GM18507 (cell line): ENCODE results near the gene FAM204A.

Source experiments
- DNase-seq: peaks from one replicate; pipeline ENCODE4 v3.0.0; 2011; ENCODE audit warnings: low read depth; ENCODE audit not compliant: insufficient read length; ENCODE audit errors: extremely low spot score
- FAIRE-seq: peaks from 2 replicates; lab custom pipeline; 2011; peaks lifted over from hg19 to GRCh38; lab: Jason Lieb, UNC

FAM204A gene

GRCh38 chr10:118341791-118342637, at the start of gene FAM204A:
Gene FAM204A (minus strand): TSS chr10:118342324. CDS start chr10:118336415, 5,909 bp downstream.
- DNase-seq (peak; percentile 93), FAIRE-seq (peak; percentile 97)

- no peak for DNase-seq
- no peak for FAIRE-seq
Observed at GRCh38 chr10:118383699-118384098, 41.6 kb upstream of the FAM204A start.

GRCh38 chr10:118383063-118383689, 41.1 kb upstream of the FAM204A start:
- no peak for DNase-seq
- FAIRE-seq, result no peak

GRCh38 chr10:118374404-118374803, 32.3 kb upstream of the FAM204A start:
- DNase-seq (no peak), FAIRE-seq (no peak)

- no peak for FAIRE-seq
- no peak for DNase-seq
Observed at GRCh38 chr10:118373786-118374185, 31.7 kb upstream of the FAM204A start.

GRCh38 chr10:118370499-118370898, 28.4 kb upstream of the FAM204A start:
- DNase-seq, result no peak
- FAIRE-seq, result no peak

- FAIRE-seq, result no peak
- no peak for DNase-seq
Observed at GRCh38 chr10:118369641-118370205, 27.6 kb upstream of the FAM204A start.

GRCh38 chr10:118365702-118366101, 23.6 kb upstream of the FAM204A start:
- DNase-seq (no peak), FAIRE-seq (no peak)

- FAIRE-seq (no peak), DNase-seq (no peak)
Observed at GRCh38 chr10:118362103-118362502, 20.0 kb upstream of the FAM204A start.

- DNase-seq (no peak), FAIRE-seq (no peak)
Observed at GRCh38 chr10:118358327-118358726, 16.2 kb upstream of the FAM204A start.

GRCh38 chr10:118357841-118358240, 15.7 kb upstream of the FAM204A start:
- DNase-seq (no peak), FAIRE-seq (no peak)

- DNase-seq (no peak), FAIRE-seq (no peak)
Observed at GRCh38 chr10:118356628-118357027, 14.5 kb upstream of the FAM204A start.

GRCh38 chr10:118355234-118355633, 13.1 kb upstream of the FAM204A start:
- no peak for DNase-seq
- FAIRE-seq, result no peak

GRCh38 chr10:118349235-118349634, 7.1 kb upstream of the FAM204A start:
- FAIRE-seq (no peak), DNase-seq (no peak)

- DNase-seq (no peak), FAIRE-seq (no peak)
Observed at GRCh38 chr10:118343549-118343948, 1.4 kb upstream of the FAM204A start.

GRCh38 chr10:118343115-118343514, 991 bp upstream of the FAM204A start:
- DNase-seq (no peak), FAIRE-seq (no peak)

- no peak for DNase-seq
- no peak for FAIRE-seq
Observed at GRCh38 chr10:118342638-118343020, 505 bp upstream of the FAM204A start.

GRCh38 chr10:118340486-118340885, 1.6 kb downstream of the FAM204A start:
- DNase-seq (no peak), FAIRE-seq (peak; percentile 48)

GRCh38 chr10:118339111-118339510, 3.0 kb downstream of the FAM204A start:
- DNase-seq, result no peak
- no peak for FAIRE-seq

GRCh38 chr10:118337356-118337755, 4.8 kb downstream of the FAM204A start:
- DNase-seq, result no peak

GRCh38 chr10:118333871-118334270, 8.3 kb downstream of the FAM204A start:
- no peak for FAIRE-seq
- no peak for DNase-seq

More at GRCh38 chr10:118337356-118337755, 4.8 kb downstream of the FAM204A start:
- FAIRE-seq, result no peak
